Prostate gland (tissue), 2 donors: ENCODE data around the gene CCDC170. TPM values are rescaled to one million over a fixed set of nuclear protein-coding genes. Genes with fewer than 3 reads are reported as not detected.

Experiments used
- DNase-seq: peaks from one replicate; pipeline ENCODE4 v3.0.0-alpha.2; 2019; ENCODE audit warnings: low spot score
- H3K27ac ChIP-seq, 2 donors: fragments of 200-600 bp; sonication (generic); 2 replicates each; pipeline ENCODE4 v1.5.1; 2017 to 2019
- H3K27me3 ChIP-seq: fragments of 200-600 bp; sonication (generic); replicated peaks from 2 replicates; pipeline ENCODE4 v1.5.1; 2019; ENCODE audit not compliant: insufficient read depth
- H3K36me3 ChIP-seq, 2 donors: fragments of 200-600 bp; sonication (generic); 1 replicate in 1 of 2; 2 replicates in 1 of 2; pipeline versions ENCODE4 v1.5.1 to v1.8.1; 2017 to 2019
- H3K4me1 ChIP-seq: fragments of 200-600 bp; sonication (generic); replicated peaks from 2 replicates; pipeline ENCODE4 v1.5.1; 2019
- H3K4me3 ChIP-seq, 2 donors: fragments of 200-600 bp; sonication (generic); 2 replicates each; pipeline ENCODE4 v1.5.1; 2017 to 2019
- H3K9me3 ChIP-seq: fragments of 200-600 bp; sonication (generic); 2 replicates; pipeline ENCODE4 v1.5.1; 2017
- POLR2A ChIP-seq: fragments of 450-650 bp; IDR thresholded peaks from one replicate; pipeline ENCODE4 v1.6.1; 2016; ENCODE audit warnings: antibody characterized with exemption, mild to moderate bottlenecking
- POLR2AphosphoS5 ChIP-seq: sonication (generic); formaldehyde crosslinking; IDR thresholded peaks from one replicate; pipeline ENCODE4 v1.6.1; 2017; ENCODE audit warnings: antibody characterized with exemption
- WGBS: methylation state at CpG from one replicate; pipeline ENCODE4 v1.1.5; 2018; 5-methylcytosine and 5-hydroxymethylcytosine counted together
- intact Hi-C: fragments of 100-400 bp; cut with DNase I; formaldehyde crosslinking; loops from one replicate; pipeline ENCODE4 v1.14.2; 2022
- total RNA-seq, 2 donors: library from RNA; depleted of rRNA; stranded (reverse); fragments of >200 nt; gene quantifications; one replicate each; pipeline ENCODE4 v1.1.0, GENCODE V29; 2016
- TF ChIP-seq, protein P1 (sequence below), 4 experiments: fragments of 200-600 bp in 2 of 4; fragments of 450-650 bp in 2 of 4; sonication (generic) in 2 of 4; IDR thresholded peaks; 1 replicate in 3 of 4; 2 replicates in 1 of 4; pipeline ENCODE4 v1.5.1; 2016 to 2019; ENCODE audit warnings: antibody characterized with exemption in 4 of 4, mild to moderate bottlenecking in 2 of 4, moderate library complexity in 2 of 4

CCDC170 gene
- total RNA-seq, 2 donors from 2014 or later = 0.32 to 0.85 TPM

- intact Hi-C loops = no loop called here
- Histone ChIP-seq H3K27ac (no peak overlapping the region), H3K36me3 (no peaks in the 10 kb centered on the region), H3K4me1 (no peaks in the 10 kb centered on the region), H3K4me3 (no peak overlapping the region), H3K27me3 (no peaks in the 10 kb centered on the region), H3K9me3 (no peaks in the 10 kb centered on the region)
- DNase-seq = no peak
- TF ChIP-seq, protein P1, sequence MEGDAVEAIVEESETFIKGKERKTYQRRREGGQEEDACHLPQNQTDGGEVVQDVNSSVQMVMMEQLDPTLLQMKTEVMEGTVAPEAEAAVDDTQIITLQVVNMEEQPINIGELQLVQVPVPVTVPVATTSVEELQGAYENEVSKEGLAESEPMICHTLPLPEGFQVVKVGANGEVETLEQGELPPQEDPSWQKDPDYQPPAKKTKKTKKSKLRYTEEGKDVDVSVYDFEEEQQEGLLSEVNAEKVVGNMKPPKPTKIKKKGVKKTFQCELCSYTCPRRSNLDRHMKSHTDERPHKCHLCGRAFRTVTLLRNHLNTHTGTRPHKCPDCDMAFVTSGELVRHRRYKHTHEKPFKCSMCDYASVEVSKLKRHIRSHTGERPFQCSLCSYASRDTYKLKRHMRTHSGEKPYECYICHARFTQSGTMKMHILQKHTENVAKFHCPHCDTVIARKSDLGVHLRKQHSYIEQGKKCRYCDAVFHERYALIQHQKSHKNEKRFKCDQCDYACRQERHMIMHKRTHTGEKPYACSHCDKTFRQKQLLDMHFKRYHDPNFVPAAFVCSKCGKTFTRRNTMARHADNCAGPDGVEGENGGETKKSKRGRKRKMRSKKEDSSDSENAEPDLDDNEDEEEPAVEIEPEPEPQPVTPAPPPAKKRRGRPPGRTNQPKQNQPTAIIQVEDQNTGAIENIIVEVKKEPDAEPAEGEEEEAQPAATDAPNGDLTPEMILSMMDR (IDR thresholded peaks at IDR 0.05) = no peak
- TF ChIP-seq POLR2AphosphoS5 (no peak), POLR2A (no peak)
- 69% methylated on average over 4 of the region's 4 CpGs for WGBS
Observed at GRCh38 chr6:151564654-151565053, 70.8 kb downstream of the CCDC170 start.

GRCh38 chr6:151565940-151566339 is 72.1 kb downstream of the CCDC170 start:
- Histone ChIP-seq H3K9me3 (no peaks in the 10 kb centered on the region), H3K36me3 (no peaks in the 10 kb centered on the region), H3K27ac (no peak overlapping the region), H3K4me3 (no peak overlapping the region), H3K27me3 (no peaks in the 10 kb centered on the region), H3K4me1 (no peaks in the 10 kb centered on the region)
- intact Hi-C loops = no loop called here
- WGBS = 67% methylated on average over 1 of the region's 1 CpG
- DNase-seq = no peak
- TF ChIP-seq, protein P1 (IDR thresholded peaks at IDR 0.05) = no peak
- TF ChIP-seq POLR2AphosphoS5 = no peak
- no peak for TF ChIP-seq POLR2A

DNA sequence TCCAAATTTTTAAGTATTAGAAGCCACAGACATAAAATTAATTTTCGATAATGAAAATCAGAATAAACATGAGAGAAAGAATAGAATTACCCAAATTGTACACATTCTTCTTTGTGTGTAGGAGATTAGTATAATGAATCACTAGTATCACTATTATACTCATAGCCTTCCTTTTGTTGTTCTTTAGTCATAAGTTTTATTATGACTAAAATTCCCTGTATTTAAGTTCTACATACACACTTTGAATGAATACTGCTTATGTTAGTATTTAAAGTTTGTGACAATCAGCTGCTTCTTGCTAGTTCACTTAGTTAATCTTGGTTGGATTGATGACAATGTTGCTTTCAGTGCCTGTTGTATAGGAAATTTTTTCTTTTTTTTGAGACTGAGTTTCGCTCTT is 72.7 kb downstream of the CCDC170 start:
- Histone ChIP-seq H3K27ac (no peak overlapping the region), H3K4me1 (no peaks in the 10 kb centered on the region), H3K4me3 (no peak overlapping the region), H3K9me3 (no peaks in the 10 kb centered on the region), H3K36me3 (no peaks in the 10 kb centered on the region), H3K27me3 (no peaks in the 10 kb centered on the region)
- 51% methylated on average over 2 of the region's 2 CpGs for WGBS
- TF ChIP-seq POLR2A (no peak), POLR2AphosphoS5 (no peak)
- TF ChIP-seq, protein P1 (IDR thresholded peaks at IDR 0.05) = no peak
- intact Hi-C loops = no loop called here
- DNase-seq = no peak

GRCh38 chr6:151576633-151577032 is 82.8 kb downstream of the CCDC170 start:
- no peak overlapping the region for H3K27ac ChIP-seq
- no peaks in the 10 kb centered on the region for H3K4me1 ChIP-seq
- 46% methylated on average over 8 of the region's 8 CpGs for WGBS
- H3K4me3 ChIP-seq = no peak overlapping the region
- no peaks in the 10 kb centered on the region for H3K27me3 ChIP-seq
- TF ChIP-seq, protein P1 (IDR thresholded peaks at IDR 0.05) = no peak
- no peak for TF ChIP-seq POLR2A
- TF ChIP-seq POLR2AphosphoS5 = no peak
- DNase-seq = no peak
- no peaks in the 10 kb centered on the region for H3K9me3 ChIP-seq
- no peaks in the 10 kb centered on the region for H3K36me3 ChIP-seq
- intact Hi-C loops = no loop called here

DNA sequence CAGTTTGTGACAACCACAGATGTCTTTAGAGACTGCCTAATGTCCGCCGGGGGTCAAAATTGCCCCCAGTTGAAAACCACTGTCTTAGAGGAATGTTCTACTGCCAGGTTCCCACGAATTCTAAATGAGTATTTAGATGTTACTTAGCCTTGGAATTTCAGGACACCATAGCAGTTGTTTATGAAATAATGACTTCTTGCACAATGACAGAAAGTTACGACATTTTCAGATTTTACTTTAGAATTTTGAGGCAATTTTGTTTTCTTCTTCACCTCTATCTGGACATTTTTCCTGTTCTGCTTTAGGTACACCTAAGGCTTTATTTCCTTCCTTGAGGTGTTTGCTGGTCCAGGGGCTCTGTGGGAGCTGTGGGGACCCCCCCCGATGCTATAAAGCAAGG is 83.4 kb downstream of the CCDC170 start:
- DNase-seq = no peak
- intact Hi-C loops = no loop called here
- Histone ChIP-seq H3K9me3 (no peaks in the 10 kb centered on the region), H3K4me3 (no peak overlapping the region), H3K27me3 (no peaks in the 10 kb centered on the region), H3K27ac (no peak overlapping the region), H3K36me3 (no peaks in the 10 kb centered on the region), H3K4me1 (no peaks in the 10 kb centered on the region)
- TF ChIP-seq, protein P1 (IDR thresholded peaks at IDR 0.05) = no peak
- no peak for TF ChIP-seq POLR2AphosphoS5
- TF ChIP-seq POLR2A = no peak
- 89% methylated on average over 5 of the region's 5 CpGs for WGBS
